Urinary bladder (tissue), 4 donors: ENCODE data around the gene CRIP2. TPM values are rescaled to one million over a fixed set of nuclear protein-coding genes. Genes with fewer than 3 reads are reported as not detected.

ENCODE experiments used
- DNase-seq: peaks from one replicate; pipeline ENCODE4 v3.0.0-alpha.2; 2015; ENCODE audit errors: extremely low spot score
- H3K27ac ChIP-seq: one replicate; pipeline ENCODE4 v1.5.1; 2013; ENCODE audit warnings: low read depth, mild to moderate bottlenecking, moderate library complexity
- H3K36me3 ChIP-seq: one replicate; pipeline ENCODE4 v1.6.1; 2013; ENCODE audit warnings: mild to moderate bottlenecking, moderate library complexity; ENCODE audit not compliant: insufficient read depth
- H3K4me1 ChIP-seq: one replicate; pipeline ENCODE4 v1.6.1; 2013; ENCODE audit warnings: mild to moderate bottlenecking, moderate library complexity; ENCODE audit not compliant: insufficient read depth
- H3K4me3 ChIP-seq: one replicate; pipeline ENCODE4 v1.5.1; 2013; ENCODE audit warnings: low read depth, low read length
- WGBS: extraction: QIAGEN DNeasy Blood & Tissue Kit; methylation state at CpG from one replicate; pipeline ENCODE4 v1.1.7; 2013; 5-methylcytosine and 5-hydroxymethylcytosine counted together
- polyA plus RNA-seq: library from polyadenylated mRNA; stranded (reverse); fragments of 200-250 nt; gene quantifications from one replicate; pipeline ENCODE4 v1.2.3, GENCODE V29; 2013
- total RNA-seq: library from RNA; depleted of rRNA; stranded (reverse); fragments of >200 nt; gene quantifications from one replicate; pipeline ENCODE4 v1.2.3, GENCODE V29; 2014
- donor health status: healthy with polysubstance abuse.
- donor health status: healthy.

The CRIP2 gene
- total and polyA plus RNA-seq, 2 donors, result 53.7 to 245 TPM

GRCh38 chr14:105480199-105480746, 5.7 kb downstream of the CRIP2 start:
- 61% methylated on average over 15 of the region's 15 CpGs for WGBS
- Histone ChIP-seq H3K4me1 (no peaks in the 10 kb centered on the region), H3K36me3 (no peaks in the 10 kb centered on the region), H3K4me3 (no peak overlapping the region), H3K27ac (no peak overlapping the region)
- DNase-seq, result no peak

GRCh38 chr14:105480807-105481801, 6.5 kb downstream of the CRIP2 start:
- under 1% methylated on average over 35 of the region's 35 CpGs for WGBS
- Histone ChIP-seq H3K4me1 (no peaks in the 10 kb centered on the region), H3K27ac (peak overlapping the region; percentile 89), H3K4me3 (peak overlapping the region; percentile 7), H3K36me3 (no peaks in the 10 kb centered on the region)
- peak; percentile 83 for DNase-seq

GRCh38 chr14:105481886-105482457, 7.4 kb downstream of the CRIP2 start:
- Histone ChIP-seq H3K27ac (peak overlapping the region; percentile 89), H3K4me1 (no peaks in the 10 kb centered on the region), H3K4me3 (peak overlapping the region; percentile 7), H3K36me3 (no peaks in the 10 kb centered on the region)
- DNase-seq, result peak; percentile 95
- 1% methylated on average over 18 of the region's 18 CpGs for WGBS

GRCh38 chr14:105482486-105483110, 8.0 kb downstream of the CRIP2 start:
- WGBS, result 69% methylated on average over 18 of the region's 18 CpGs
- Histone ChIP-seq H3K4me3 (no peak overlapping the region), H3K27ac (peak overlapping the region; percentile 83), H3K36me3 (no peaks in the 10 kb centered on the region), H3K4me1 (no peaks in the 10 kb centered on the region)
- no peak for DNase-seq

- no peak for DNase-seq
- Histone ChIP-seq H3K27ac (peak overlapping the region; percentile 83), H3K4me3 (no peak overlapping the region), H3K4me1 (no peaks in the 10 kb centered on the region), H3K36me3 (no peaks in the 10 kb centered on the region)
- WGBS, result 70% methylated on average over 18 of the region's 18 CpGs
Observed at GRCh38 chr14:105483300-105484068, 8.9 kb downstream of the CRIP2 start.

GRCh38 chr14:105484069-105484996, 9.7 kb downstream of the CRIP2 start:
- H3K36me3 ChIP-seq, result no peaks in the 10 kb centered on the region
- no peak for DNase-seq
- 59% methylated on average over 20 of the region's 20 CpGs for WGBS
- H3K27ac ChIP-seq, result no peak overlapping the region
- H3K4me3 ChIP-seq, result no peak overlapping the region
- no peaks in the 10 kb centered on the region for H3K4me1 ChIP-seq

GRCh38 chr14:105484997-105485393, 10.4 kb downstream of the CRIP2 start:
- no peak for DNase-seq
- Histone ChIP-seq H3K4me1 (no peaks in the 10 kb centered on the region), H3K36me3 (no peaks in the 10 kb centered on the region), H3K27ac (no peak overlapping the region), H3K4me3 (no peak overlapping the region)
- 80% methylated on average over 16 of the region's 16 CpGs for WGBS

GRCh38 chr14:105485739-105486162, 11.1 kb downstream of the CRIP2 start:
- Histone ChIP-seq H3K4me1 (no peaks in the 10 kb centered on the region), H3K36me3 (no peaks in the 10 kb centered on the region), H3K27ac (no peak overlapping the region), H3K4me3 (no peak overlapping the region)
- no peak for DNase-seq
- 45% methylated on average over 12 of the region's 12 CpGs for WGBS

GRCh38 chr14:105486163-105486973, 11.7 kb downstream of the CRIP2 start, which contains the start of gene CRIP1:
Gene CRIP1 (plus strand): TSS chr14:105486886. CDS start chr14:105487260, 374 bp downstream.
- DNase-seq, result no peak
- no peaks in the 10 kb centered on the region for H3K4me1 ChIP-seq
- peak within 1 kb of the TSS; percentile 39 for H3K4me3 ChIP-seq
- H3K36me3 ChIP-seq, result no peaks in the 10 kb centered on the region
- H3K27ac ChIP-seq, result peak within 1 kb of the TSS; percentile 41
- 13% methylated on average over 56 of the region's 56 CpGs for WGBS

- Histone ChIP-seq H3K4me1 (no peaks in the 10 kb centered on the region), H3K4me3 (peak overlapping the region; percentile 39), H3K36me3 (no peaks in the 10 kb centered on the region), H3K27ac (no peak overlapping the region)
- 6% methylated on average over 45 of the region's 45 CpGs for WGBS
- DNase-seq, result no peak
Observed at GRCh38 chr14:105486974-105487448, 12.4 kb downstream of the CRIP2 start.

GRCh38 chr14:105487449-105487985, 12.9 kb downstream of the CRIP2 start:
- no peak for DNase-seq
- H3K4me3 ChIP-seq, result peak overlapping the region; percentile 39
- 8% methylated on average over 48 of the region's 48 CpGs for WGBS
- H3K4me1 ChIP-seq, result no peaks in the 10 kb centered on the region
- H3K27ac ChIP-seq, result peak overlapping the region; percentile 51
- no peaks in the 10 kb centered on the region for H3K36me3 ChIP-seq
